ENCODE results near the gene KIF4A.

Gene KIF4A

DNA sequence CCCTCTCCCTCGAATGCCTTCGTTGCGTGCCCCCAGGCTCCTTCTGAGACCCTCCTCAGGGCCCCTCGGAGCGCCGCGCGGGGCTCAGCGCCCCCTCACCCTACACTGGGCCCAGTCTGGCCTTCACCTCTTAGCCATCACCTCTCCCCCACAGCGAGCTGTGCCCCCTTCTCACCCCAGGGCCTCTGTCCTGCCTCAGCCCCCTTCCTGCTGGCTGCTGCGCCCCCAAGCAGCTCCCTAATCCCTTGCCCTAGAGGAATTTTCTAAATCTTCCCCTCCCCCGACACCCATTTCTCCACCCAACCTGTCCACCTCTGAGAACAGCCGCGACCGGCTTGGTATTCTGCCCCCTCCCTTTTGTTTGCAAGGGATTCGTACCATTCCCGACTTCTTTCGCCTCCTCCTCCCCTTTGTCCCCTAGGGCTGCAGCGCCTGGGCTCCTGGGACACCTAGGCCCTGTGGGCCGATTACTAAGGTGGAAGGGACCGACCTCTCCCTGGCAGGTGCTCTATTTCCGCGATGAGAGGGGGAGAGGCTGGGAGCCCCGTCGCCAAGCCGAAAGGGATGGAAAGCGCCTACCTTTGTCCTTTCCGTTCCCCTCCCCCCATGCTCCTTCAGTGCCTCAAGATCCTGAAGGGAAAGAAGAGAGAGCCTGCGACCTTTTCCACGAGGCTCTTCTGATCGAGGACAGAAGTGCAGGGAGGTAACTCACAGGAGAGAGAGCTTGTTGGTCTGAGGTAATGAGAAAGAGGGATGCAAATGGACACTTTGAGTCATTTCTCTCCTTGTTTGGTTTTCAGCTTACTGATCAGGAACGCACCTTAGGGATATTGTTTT is 165.7 kb downstream of the KIF4A start:
- no peaks in the 10 kb centered on the region for H3K27me3 ChIP-seq (replicated peaks; ENCODE audit: control insufficient read depth, insufficient read depth, low read length)
- no peaks in the 10 kb centered on the region for H3K36me3 ChIP-seq (ENCODE audit: control insufficient read depth, insufficient read depth, low read length)
- DNase-seq (ENCODE audit: extremely low read depth, insufficient read length), result peak; percentile 37
- peak overlapping the region; percentile 42 for H3K4me3 ChIP-seq (replicated peaks; ENCODE audit: low read depth, low read length)
- TF ChIP-seq, protein P1, sequence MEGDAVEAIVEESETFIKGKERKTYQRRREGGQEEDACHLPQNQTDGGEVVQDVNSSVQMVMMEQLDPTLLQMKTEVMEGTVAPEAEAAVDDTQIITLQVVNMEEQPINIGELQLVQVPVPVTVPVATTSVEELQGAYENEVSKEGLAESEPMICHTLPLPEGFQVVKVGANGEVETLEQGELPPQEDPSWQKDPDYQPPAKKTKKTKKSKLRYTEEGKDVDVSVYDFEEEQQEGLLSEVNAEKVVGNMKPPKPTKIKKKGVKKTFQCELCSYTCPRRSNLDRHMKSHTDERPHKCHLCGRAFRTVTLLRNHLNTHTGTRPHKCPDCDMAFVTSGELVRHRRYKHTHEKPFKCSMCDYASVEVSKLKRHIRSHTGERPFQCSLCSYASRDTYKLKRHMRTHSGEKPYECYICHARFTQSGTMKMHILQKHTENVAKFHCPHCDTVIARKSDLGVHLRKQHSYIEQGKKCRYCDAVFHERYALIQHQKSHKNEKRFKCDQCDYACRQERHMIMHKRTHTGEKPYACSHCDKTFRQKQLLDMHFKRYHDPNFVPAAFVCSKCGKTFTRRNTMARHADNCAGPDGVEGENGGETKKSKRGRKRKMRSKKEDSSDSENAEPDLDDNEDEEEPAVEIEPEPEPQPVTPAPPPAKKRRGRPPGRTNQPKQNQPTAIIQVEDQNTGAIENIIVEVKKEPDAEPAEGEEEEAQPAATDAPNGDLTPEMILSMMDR (IDR thresholded peaks at IDR 0.05; ENCODE audit: insufficient read depth, low read length, poor library complexity, severe bottlenecking), result no peak

DNA sequence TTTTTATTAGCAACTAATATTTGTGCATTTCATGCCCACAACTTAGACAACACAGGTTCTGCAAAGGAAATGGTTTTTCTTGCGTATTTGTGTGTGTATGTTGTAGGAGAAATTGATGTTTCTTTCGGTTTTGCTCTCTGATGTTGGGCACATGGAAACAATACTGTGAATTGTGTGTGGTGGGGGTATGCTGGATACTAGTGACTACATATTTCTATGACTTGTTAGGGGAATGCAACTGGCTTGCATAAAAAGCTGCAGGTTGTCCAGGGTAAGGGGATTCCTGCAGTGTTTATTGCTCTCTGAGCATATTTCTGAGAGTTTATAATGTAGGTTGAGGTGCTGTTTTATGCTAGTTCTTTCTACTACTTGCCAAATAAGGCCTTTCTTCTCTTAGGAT is 166.4 kb downstream of the KIF4A start:
- TF ChIP-seq, protein P1 (IDR thresholded peaks at IDR 0.05; ENCODE audit: insufficient read depth, low read length, poor library complexity, severe bottlenecking), result no peak
- DNase-seq (ENCODE audit: extremely low read depth, insufficient read length), result no peak
- H3K36me3 ChIP-seq (ENCODE audit: control insufficient read depth, insufficient read depth, low read length), result no peaks in the 10 kb centered on the region
- H3K27me3 ChIP-seq (replicated peaks; ENCODE audit: control insufficient read depth, insufficient read depth, low read length), result no peaks in the 10 kb centered on the region
- no peak overlapping the region for H3K4me3 ChIP-seq (replicated peaks; ENCODE audit: low read depth, low read length)

- no peaks in the 10 kb centered on the region for H3K27me3 ChIP-seq (replicated peaks; ENCODE audit: control insufficient read depth, insufficient read depth, low read length)
- H3K4me3 ChIP-seq (replicated peaks; ENCODE audit: low read depth, low read length), result no peak overlapping the region
- H3K36me3 ChIP-seq (ENCODE audit: control insufficient read depth, insufficient read depth, low read length), result no peaks in the 10 kb centered on the region
- no peak for DNase-seq (ENCODE audit: extremely low read depth, insufficient read length)
- TF ChIP-seq, protein P1 (IDR thresholded peaks at IDR 0.05; ENCODE audit: insufficient read depth, low read length, poor library complexity, severe bottlenecking), result no peak
These were observed 171.1 kb downstream of the KIF4A start for GRCh38 chrX:70461026-70461425.

DNA sequence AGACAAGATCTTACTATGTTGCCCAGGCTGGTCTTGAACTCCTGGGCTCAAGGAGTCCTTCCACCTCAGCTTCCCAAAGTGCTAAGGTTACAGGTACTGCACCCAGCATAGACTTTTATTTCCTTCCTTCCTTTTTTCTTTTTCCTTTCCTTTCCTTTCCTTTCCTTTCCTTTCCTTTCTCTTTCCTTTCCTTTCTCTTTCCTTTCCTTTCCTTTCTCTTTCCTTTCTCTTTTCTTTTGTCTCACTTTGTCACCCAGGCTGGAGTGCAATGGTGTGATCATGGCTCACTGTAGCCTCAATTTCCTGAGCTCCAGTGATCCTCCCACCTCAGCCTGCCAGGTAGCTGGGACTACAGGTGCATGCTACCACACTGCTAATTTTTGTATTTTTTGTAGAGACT is 174.1 kb downstream of the KIF4A start:
- H3K27me3 ChIP-seq (replicated peaks; ENCODE audit: control insufficient read depth, insufficient read depth, low read length), result no peaks in the 10 kb centered on the region
- TF ChIP-seq, protein P1 (IDR thresholded peaks at IDR 0.05; ENCODE audit: insufficient read depth, low read length, poor library complexity, severe bottlenecking), result no peak
- DNase-seq (ENCODE audit: extremely low read depth, insufficient read length), result no peak
- H3K4me3 ChIP-seq (replicated peaks; ENCODE audit: low read depth, low read length), result no peak overlapping the region
- H3K36me3 ChIP-seq (ENCODE audit: control insufficient read depth, insufficient read depth, low read length), result no peaks in the 10 kb centered on the region

DNA sequence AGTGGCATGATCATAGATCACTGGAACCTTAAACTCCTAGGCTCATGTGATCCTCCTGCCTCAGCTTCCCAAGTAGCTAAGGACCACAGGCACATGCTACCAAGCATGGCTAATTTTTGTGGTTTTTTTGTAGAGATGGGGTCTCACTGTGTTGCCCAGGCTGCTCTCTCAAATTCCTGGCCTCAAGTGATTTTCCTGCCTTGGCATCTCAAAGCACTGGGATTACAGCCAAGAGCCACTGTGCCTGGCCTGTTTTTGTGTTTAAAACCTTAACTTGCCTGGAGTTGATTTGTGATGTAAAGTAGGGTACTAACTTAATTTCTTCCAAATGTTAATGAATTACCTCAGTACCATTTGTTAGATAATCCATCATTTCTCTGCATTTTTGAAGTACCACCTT is 177.1 kb downstream of the KIF4A start:
- TF ChIP-seq, protein P1 (IDR thresholded peaks at IDR 0.05; ENCODE audit: insufficient read depth, low read length, poor library complexity, severe bottlenecking), result no peak
- H3K4me3 ChIP-seq (replicated peaks; ENCODE audit: low read depth, low read length), result no peak overlapping the region
- H3K36me3 ChIP-seq (ENCODE audit: control insufficient read depth, insufficient read depth, low read length), result no peaks in the 10 kb centered on the region
- H3K27me3 ChIP-seq (replicated peaks; ENCODE audit: control insufficient read depth, insufficient read depth, low read length), result no peaks in the 10 kb centered on the region
- DNase-seq (ENCODE audit: extremely low read depth, insufficient read length), result no peak
